GM10847 (cell line): ENCODE results near the gene ZIC5.

Experiments
- POLR2A ChIP-seq: IDR thresholded peaks from 2 replicates; pipeline ENCODE4 v1.6.1; 2011; ENCODE audit not compliant: insufficient read length; ENCODE audit errors: extremely low read depth

Gene ZIC5

DNA sequence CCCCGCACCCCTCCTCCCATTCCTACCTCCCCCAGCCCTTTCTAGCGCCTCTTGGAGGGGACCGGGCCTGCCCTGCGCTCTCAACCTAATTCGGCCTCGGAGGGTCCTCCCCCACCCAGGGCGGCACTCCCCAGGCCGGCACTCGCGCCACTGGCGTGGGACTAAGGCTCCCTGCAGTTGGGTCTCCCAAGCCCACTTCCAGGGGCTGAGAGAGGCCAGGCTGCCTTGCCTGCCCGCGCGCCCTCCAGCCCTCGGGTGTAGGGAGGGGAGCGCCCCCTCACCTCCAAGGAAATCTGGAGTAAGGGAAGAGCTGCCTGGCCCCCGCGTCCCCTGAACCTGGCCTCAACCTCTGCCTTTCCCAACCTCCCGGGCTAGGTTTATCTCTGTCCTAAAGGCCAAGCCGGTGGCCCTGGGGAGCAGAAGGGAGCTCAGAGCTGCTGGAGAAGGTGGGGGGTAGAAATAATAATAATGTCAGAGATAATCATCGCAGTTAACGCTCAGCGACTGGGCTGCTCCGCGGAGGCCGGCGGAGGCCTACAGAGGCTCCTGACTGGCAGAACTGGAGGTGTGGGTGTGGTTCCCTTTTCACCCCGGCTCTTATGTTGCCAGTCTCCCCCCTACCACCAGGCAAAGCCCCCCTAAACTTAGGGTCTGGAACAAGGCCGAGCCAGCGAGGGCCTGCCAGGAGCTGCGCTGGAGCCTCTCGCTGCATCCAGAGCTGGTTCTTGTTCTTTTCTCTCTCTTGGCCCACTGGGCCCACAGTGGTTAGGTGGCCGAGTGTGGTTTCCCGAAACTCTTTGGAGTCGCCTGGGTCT, 19.7 kb upstream of the ZIC5 start:
- TF ChIP-seq POLR2A = no peak

DNA sequence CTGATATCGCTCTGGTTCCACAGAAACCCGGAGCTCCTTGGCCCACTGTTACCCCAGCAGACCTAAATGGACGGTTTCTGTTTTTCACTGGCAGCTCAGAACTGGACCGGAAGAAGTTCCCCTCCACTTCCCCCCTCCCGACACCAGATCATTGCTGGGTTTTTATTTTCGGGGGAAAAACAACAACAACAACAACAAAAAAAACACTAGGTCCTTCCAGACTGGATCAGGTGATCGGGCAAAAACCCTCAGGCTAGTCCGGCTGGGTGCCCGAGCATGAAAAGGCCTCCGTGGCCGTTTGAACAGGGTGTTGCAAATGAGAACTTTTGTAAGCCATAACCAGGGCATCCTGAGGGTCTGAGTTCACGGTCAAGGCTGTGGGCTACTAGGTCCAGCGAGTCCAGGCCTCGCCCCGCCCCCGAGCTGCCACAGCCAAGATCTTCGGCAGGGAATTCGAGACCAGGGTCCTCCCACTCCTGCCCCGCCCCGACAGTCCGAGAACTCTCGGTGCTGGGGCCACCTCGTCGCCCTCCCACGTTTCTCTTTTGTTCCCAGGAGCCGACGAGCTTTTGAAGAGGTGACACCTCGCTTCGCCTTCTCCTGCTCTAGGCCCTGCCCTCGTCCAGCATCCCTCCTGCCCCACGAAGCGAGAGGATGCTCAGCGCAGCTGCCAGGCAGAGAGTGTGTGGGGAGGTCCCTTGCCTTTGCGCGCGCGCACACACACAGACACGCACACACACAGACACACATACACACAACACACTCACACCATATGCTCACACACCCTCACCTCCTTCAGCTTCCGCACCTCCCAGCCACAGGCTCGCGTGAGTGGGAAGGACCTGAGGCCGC, 18.8 kb upstream of the ZIC5 start:
- no peak for TF ChIP-seq POLR2A

DNA sequence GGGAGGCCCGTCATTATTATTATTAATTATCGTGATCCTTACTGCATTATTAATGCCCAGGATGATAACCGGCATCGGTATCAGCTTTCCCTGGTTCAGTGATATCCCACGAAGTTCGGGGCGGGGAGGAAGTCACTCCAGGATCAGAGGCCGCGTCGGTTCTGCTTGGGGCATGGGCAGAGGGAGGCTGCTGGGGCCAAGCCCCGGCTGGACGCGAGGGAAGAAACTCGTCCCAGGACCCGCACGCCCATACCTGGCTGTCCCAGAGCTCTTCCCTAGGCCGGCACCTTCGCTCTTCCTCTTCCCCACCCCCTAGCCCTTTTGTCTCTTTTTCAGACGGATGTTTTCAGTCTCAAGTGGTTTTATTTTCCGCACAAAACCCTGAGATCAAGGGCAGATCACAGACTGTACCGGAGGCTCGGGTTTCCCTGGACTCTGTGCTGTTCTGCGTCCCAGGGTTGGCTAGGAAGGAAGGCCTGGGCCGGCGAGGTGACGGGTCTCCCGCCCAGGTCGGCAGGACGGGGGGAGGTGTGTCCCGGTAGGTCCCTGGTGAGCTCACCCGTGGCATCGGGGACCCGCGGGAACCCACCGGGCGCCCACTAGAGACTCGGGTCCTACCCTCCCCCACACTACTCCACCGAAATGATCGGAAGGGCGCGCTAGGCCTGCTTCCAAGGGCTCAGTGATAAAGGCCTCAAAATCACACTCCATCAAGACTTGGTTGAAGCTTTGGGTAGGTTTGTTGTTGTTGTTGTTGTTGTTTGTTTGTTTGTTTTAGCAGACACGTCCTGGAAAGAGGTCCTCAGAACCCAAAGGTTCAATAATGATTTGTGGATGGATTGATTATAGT, 17.9 kb upstream of the ZIC5 start:
- TF ChIP-seq POLR2A = no peak

DNA sequence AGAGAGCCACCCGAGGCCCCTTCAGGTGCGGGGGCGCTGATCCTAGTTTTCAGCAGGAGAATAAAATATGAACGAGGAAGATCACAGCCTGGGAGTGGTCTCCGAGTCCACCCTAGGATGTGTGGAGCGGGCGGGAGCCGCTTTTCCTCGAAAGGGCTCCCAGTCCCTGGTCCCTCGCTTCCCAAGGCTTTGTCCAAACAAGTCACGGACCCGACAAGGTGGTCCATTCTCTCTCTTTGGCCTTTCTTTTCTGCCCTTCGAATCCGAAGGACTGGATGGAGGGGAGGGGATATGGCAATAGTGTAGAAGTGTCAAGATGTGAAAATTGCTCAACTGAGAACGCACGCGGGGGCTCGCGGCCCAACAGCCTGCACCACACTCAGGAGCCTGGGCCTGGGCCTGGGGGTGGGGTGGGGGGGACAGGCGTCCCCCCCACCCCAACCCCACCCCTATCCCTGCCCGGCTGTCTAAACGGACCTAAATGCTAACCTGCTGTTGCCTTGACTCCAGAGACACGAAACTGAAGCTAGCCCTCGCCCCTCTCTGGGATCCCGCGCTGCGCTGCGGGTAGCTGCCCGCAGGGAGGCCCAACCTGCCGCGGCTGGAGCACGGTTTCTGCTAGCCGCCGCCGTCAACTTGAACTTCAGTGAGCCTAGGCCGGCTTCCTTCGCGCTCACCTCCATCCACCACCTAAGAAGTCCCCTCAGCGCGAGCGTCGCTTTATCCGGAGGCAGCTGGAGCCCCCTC, 17.1 kb upstream of the ZIC5 start:
- no peak for TF ChIP-seq POLR2A

DNA sequence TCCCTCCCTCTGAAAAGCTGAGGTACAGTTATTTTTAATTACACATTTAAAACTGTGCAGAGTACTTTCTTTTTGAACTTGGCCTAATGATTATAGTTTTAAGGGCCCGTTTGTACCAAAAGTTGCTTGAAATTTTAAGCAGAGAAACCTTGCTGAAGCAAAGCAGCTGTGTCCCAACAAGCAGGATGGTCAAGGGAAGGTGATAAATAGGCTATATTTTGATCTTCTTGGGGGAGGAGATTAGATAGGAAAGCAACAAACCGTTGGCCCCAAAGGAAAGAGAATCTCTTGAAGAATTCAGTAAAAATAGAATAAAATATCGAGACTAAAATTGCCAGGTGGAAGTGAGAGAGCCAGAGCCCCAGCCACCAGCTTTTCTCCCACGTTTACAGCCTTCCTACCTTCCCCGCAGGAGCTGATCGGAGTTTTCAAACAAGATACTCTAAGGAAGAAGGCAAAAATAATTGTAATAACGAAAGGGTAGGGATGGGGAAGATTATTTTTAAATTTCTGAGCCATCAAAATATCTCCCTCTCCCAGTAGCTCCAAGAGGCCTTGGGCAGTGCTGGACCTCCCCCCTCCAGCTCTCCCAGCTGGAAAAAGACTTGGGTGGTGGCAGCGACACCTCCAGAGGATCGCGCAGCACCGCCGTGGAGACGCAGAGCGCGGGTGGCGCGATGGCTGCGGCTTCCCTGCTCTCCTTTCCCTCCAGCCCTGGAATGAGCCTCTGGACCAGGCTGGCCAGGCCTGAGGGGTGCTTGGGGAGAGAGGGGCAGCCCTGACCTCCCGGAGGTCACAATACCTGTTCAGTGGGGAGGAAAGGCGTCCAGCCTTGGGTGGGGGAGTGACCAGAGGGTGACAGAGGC, 15.8 kb upstream of the ZIC5 start:
- no peak for TF ChIP-seq POLR2A

DNA sequence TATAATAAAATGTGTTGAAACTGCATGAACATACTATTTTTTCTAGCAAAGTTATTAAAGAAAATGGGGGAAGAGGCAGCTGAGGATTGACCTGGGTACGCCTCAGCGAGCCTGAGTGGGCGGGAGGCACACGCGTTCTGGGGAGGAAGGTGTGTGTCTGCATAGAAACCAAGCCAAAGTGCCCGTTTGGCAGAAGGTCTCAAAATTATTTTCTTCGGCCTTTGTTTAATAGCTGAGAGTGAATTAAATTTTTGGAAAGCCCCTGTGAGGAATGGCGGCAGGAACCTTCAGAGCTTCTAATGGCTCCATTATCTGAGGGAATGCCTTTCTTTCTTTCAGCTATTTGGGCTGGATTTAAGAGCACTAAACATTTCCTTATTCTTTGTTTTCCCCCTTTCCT, 15.2 kb upstream of the ZIC5 start:
- no peak for TF ChIP-seq POLR2A

DNA sequence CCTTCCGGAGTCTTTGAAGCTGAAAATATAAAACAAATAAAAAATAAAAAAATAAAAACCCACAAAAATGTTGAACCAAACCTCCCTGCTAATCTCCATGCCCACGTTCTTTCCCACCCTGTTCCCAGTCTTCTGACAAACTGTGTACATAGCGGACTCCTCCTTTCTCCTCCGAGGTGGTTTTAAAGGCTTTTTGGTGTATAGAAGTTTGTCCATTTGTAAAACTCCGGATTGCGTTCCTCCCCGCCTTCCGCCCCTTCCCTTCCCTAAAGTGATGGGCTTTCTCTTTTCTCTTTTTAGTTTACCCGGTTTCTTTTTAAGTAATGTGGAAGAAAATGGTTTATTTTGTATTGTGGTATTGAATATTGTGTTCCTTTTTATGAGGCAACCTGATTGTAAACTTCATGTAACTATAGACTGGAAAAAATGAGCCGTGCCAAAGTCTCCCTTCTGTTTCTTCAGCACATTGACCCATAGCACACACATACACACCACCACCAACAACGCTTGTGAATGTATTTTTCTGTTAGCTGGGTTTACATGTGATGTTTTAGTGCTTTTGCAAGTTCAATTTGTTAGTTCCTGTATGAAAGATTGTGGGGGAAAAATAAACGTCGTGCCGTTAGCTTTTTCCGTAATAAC, 14.4 kb upstream of the ZIC5 start:
- no peak for TF ChIP-seq POLR2A

DNA sequence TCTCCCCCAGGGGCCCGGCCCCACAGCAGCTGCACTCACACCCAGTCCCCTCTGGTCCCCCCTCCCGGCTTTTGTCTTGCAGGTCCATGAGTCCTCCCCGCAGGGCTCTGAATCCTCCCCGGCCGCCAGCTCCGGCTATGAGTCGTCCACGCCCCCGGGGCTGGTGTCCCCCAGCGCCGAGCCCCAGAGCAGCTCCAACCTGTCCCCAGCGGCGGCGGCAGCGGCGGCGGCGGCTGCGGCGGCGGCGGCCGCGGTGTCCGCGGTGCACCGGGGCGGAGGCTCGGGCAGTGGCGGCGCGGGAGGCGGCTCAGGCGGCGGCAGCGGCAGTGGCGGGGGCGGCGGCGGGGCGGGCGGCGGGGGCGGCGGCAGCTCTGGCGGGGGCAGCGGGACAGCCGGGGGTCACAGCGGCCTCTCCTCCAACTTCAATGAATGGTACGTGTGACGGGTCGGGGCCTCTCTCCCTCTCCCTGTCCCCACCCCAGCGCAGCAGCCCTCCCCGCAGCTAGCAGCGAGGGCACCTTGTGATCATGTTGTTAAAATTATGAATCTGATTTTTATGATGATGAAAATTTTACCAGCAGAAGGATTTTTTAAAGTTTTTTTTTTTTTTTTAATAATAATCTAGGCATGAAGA, 13.8 kb upstream of the ZIC5 start:
- no peak for TF ChIP-seq POLR2A

DNA sequence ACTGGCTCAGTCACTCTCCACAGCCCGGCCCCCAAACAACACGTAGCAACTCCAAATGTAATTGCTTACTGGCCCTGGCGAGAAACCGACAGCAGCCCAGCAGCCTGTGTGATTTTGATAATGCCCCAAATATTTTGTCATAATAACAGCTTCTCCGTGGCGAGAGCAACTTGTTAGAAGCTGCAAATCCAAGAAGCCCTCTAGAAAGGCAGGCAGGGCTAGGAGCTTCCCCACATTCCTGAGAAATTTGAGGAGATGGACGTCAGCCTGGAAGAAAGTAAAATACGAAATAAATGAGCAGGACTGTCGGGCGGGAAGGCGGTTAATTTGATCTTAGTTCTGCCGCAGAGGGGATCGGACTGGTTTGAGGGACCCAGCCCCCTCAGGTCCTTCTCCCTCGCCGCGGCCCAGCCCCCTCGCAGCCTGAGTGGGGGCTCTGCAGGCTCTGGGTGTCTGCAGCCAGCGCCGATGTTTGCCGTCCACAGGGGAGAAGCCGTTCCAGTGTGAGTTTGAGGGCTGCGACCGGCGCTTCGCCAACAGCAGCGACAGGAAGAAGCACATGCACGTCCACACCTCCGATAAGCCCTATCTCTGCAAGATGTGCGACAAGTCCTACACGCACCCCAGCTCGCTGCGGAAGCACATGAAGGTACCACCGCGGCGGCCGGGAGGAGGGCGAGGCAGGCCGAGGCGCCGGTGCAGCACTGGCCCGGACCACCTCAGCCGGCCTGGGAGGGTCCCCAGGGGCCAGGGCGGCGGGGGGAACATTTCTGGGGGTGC, 13.1 kb upstream of the ZIC5 start:
- no peak for TF ChIP-seq POLR2A

DNA sequence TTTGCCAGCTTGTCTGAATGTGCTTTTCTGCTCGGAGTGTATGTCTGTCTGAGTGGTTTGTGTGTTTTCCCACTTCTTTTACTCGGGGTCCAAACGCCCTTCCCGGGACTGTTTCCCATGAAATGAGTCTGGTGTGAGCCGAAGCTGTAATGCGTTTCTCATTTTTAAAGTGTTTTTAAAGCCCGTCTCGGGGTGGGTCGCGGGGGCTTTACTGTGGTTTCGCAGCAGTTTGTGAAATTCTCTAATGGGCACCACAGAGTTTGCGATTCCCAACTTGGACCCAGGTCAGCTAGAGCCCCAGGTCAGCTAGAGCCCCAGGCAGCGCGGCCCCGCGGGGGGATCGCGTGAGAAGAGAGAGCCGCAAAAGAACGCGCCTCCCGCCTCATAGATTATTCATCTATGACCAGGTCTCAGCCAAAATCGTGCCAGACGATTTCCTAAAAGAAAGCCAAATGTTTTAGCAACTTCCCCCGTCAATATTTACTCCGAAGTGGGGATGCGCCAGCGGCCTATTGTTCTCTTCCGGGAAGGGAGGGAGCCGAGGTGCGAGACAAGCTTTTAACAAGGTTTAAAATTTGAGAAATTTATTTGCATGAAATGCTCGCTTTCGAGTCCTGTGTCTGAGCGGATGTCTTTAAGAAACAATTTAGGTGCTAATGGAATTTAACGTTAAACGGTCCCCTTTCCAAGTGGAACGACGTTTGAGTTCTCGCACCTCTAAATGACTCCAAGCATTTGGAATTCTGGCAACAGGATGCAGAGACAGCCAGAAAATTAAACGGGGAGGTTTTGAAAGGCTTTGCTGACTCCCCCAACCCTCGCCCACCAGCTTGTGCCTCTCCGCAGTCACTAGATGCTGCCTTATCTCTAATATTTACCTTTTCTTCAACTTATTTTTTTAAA, 12.2 kb upstream of the ZIC5 start:
- TF ChIP-seq POLR2A = no peak
